HG02678 (cell line): ENCODE data around the gene LHX2.

Experiments
- ATAC-seq: cut with Tn5 transposase; IDR thresholded peaks from one replicate; pipeline ENCODE4 v1.9.1; 2021; ENCODE audit warnings: mild to moderate bottlenecking, moderate library complexity; ENCODE audit not compliant: unreplicated experiment

Gene LHX2

DNA sequence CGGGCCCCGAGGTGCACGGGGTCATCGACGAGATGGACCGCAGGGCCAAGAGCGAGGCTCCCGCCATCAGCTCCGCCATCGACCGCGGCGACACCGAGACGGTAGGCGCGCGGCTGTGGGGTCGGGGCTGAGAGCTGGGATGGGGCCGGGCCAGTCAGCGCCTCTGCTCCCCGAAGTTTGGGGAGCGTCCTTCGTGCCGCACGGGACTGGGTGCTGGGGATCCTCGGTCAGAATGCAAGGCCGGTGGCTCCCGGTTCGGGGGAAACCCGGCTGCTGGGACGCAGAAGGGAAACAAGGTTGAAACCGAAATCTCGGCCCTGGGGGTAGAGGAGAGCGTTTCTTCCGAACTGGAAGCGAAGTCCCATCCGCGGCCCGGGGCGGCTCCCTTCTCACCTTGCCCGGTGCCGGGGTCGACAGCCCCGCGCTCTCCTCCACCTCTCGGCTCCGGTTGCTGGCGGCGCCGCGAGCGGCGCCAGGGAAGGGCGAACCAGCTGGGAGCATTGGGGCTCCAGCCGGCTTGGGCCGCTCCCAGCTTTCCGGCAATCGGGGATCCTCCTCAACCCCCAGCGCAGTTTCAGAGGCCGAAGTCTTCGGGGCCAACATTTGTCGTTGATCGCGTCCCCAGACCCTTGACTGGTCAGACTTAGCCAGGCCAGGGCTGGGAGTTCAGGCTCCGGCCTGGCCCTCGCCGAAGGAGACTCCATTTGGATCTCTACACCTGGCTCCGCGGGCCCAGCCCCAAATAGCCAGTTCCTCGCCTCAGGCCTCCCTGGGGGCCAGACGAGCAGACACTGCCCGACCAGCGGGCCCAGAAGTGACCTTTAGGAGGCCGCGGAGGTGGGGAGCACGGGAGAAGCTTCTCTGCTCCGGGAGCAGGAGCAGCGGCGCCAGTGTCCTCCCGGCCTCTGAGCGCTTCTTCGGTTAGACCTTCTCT, 1.1 kb downstream of the LHX2 start:
- ATAC-seq: no peak

DNA sequence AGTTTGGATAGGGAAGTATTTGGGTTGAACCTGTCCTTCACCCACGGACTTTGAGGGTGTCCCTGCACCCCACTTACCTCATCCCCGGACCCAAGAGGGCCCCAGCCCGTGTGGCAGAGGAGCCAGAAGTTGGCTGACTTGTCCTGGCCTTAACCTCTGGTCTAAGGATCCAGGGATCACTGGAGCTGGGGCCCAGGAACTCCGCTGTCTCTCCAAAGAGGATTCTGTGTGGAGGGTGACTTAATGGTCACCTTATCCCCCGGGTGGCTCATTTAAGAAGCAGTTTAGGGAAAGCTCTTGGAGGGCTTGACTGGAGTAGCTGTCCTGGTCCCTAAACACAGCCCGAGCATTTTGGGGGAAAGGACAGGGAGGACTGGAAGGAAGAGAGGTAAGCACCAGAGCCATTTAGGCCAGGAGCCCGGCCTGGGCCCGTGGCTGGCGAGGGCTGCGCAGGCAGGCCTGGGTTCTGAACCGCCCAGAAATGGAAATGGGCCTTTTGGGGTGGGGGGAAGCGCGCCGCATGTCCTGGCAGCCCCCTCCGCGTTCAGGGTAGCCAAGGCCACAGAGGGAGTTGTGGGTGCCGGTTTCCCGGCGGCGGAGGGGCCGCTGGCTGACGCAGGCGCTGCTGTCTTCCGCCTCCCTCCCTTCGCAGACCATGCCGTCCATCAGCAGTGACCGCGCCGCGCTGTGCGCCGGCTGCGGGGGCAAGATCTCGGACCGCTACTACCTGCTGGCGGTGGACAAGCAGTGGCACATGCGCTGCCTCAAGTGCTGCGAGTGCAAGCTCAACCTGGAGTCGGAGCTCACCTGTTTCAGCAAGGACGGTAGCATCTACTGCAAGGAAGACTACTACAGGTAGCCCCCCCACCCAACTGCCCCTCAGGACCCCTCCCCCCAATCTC, 2.0 kb downstream of the LHX2 start:
- no peak for ATAC-seq

DNA sequence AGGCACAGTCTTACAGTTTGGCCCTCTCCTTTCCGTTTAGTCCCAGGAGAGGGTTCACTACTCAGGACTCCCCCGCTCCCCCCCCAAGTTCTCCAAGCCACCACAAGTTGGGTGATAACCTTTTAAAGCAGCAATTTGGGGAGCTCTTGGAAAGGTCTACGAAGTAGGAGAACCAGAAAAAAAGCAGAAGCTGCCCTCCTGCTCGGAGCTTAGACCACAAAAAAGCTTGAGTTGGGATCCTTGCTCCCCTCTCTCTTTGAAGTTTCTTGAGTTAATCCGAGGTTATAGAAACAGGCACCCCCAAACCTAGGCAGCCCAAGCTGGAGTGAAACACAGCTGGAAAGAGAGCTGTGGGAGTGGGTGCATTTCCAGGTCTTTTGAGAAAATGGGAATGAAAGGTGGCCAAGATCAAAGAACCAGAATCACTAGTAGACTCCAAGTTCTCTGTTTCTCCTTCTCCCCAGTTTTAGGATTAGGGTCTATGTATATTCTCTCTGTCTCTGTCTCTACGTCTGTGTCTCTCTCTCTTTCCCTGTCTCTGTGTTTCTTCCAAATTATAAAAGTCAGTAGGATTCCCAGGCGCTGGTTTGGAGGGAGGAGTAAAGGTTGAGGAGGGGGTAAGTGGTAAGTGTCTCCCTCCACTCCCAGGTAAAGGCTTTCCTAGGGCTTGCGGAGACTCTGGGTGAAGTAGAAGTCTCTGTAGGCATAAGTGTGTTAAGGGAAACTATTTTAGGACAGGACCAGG, 2.8 kb downstream of the LHX2 start:
- no peak for ATAC-seq

DNA sequence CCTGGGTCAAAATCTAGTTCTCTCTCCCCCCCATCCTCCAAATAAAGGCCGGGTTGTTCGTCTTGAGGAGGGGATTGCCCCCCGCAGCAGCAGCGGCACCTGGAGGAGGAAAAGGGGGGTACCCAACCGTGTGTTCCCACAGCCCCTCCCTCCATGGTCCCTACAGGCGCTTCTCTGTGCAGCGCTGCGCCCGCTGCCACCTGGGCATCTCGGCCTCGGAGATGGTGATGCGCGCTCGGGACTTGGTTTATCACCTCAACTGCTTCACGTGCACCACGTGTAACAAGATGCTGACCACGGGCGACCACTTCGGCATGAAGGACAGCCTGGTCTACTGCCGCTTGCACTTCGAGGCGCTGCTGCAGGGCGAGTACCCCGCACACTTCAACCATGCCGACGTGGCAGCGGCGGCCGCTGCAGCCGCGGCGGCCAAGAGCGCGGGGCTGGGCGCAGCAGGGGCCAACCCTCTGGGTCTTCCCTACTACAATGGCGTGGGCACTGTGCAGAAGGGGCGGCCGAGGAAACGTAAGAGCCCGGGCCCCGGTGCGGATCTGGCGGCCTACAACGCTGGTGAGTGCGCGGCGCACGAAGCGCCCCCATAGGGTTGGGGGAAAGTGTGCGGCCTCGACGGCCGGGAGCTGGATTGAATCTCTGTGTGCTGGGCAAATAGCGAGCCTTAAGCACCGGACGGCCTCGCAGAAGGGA, 3.5 kb downstream of the LHX2 start:
- no peak for ATAC-seq

DNA sequence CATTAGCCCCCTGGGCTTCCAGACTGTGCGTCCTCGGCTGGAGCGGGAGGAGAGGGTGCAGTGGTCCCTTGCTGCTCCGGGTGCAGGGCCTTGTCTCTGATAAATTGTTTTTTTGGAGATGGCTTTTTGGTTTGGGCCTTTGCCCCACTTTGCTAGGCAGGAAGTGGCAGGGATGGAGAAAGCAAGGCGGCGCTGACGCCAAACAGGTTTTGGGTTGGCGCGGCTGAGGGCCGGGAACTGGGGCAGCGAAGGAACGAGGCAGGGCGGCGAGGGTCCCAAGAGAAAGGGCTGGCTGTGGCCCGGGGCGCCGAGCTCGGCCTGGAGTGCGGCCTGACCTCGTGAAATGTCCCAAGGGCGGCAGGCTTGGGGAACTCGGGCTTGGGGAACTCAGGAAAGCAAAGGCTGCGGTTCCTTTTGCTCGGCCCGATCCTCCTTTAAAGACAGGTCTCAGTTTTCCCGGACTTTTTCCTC, 4.1 kb downstream of the LHX2 start:
- no peak for ATAC-seq

DNA sequence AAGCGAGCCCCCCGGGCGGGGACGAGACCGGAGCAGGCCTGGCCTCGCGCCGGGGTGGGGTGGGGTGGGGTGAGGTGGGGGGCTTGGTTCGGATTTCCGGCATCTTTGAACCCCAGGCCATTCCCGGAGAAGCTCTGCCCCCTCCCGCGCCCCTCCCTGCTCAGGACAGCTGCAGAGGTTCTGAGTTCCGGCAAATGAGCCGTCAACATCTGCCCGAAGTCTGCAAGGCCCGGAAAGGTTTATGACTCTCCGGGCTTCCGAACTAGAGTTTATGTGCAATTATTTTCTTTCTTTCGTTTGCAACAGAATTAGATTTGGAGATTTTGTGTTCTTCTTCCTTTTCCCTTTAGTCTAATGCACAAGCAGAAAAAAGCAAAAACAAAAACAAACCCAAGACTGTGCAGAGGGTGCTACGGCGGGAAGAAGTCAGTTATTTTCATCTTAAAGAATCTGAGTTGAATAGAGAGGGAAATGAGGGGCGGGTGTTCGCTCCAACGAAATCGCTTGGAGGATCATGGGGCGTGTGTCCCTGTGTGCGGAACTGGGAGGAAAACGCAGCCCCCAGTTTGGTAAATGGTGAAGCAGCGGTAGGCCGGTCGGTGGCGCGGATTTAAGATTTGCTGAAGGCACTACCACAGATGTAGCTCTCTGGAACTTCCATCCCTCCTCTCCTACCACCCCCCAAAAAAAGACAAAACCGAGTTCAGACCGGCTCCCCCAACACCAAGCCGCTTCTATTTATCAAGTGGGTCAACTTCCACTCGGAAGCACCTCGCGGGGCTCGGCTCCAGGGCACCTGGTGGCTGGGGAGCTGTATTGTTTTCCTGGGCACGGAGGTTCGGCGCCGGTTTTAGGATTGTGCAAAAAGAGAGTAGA, 4.8 kb downstream of the LHX2 start:
- no peak for ATAC-seq

GRCh38 chr9:124017051-124017928, 5.7 kb downstream of the LHX2 start:
- ATAC-seq: no peak

DNA sequence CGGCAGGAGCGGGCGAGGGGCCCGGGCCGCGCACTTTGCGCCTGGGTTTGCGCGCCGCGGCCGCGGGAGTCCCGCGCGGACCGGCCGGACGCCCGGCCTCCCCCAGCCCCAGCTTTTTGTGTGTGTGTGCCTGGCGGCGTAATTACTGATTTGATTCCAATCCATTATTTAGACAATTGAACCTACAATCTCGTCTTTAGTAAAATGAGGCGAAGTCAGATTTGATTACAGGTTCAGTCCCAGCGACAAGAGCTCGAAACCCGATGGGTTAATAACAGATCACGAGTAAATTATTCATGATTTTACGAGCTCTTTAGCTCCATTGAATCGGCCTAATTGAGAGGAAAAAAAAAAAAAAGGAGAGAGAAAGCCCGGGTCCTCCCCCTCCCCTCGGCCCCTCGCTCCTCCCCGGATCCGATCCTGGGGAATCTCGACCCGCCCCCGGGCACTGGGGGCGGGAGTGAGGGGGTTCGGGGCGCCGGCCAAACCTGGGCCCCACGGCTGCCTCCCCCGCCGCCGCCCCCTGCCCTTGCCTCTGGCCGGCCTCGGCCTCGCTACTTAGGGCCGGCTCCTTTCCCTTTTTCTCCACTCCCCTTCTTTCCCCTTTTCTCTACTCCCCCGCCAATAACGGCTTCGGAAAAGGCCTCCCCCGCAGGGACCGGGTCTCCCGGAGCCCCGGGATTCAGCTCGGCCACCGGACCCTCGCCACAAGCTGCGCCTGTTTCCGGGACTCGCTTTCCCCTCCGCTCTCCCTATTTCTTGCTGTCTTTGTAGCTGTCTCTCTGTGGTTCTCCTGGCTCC, 6.6 kb downstream of the LHX2 start:
- no peak for ATAC-seq

- ATAC-seq: no peak
Observed at GRCh38 chr9:124018730-124019697, 7.4 kb downstream of the LHX2 start.

GRCh38 chr9:124019771-124020519, 8.4 kb downstream of the LHX2 start:
- no peak for ATAC-seq

GRCh38 chr9:124020520-124021384, 9.2 kb downstream of the LHX2 start:
- no peak for ATAC-seq

GRCh38 chr9:124021385-124021769, 9.8 kb downstream of the LHX2 start:
- no peak for ATAC-seq

- no peak for ATAC-seq
Observed at GRCh38 chr9:124022201-124023121, 10.9 kb downstream of the LHX2 start.

GRCh38 chr9:124024107-124024506, 12.5 kb downstream of the LHX2 start:
- no peak for ATAC-seq
